Measurements from ENCODE around the gene MRPL58.

DNA sequence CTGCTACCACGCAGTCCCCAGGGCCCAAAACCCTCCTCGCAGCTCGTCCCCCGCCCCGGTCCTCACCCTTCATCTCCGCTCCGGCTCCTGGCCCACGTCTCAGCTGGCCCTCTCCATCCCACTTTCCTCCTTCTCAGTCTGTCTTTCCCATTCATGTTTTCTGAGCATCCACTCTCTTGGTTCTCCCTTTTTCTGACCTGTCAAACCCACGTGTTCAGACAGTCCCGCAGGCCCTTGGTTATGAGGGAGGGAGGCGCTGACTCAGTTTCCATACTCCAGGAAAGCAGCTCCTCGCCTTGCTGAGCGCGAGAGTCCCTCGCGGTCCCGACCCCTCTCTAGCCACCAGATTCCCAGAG is 39.5 kb upstream of the MRPL58 start:
- TF ChIP-seq, protein P1, sequence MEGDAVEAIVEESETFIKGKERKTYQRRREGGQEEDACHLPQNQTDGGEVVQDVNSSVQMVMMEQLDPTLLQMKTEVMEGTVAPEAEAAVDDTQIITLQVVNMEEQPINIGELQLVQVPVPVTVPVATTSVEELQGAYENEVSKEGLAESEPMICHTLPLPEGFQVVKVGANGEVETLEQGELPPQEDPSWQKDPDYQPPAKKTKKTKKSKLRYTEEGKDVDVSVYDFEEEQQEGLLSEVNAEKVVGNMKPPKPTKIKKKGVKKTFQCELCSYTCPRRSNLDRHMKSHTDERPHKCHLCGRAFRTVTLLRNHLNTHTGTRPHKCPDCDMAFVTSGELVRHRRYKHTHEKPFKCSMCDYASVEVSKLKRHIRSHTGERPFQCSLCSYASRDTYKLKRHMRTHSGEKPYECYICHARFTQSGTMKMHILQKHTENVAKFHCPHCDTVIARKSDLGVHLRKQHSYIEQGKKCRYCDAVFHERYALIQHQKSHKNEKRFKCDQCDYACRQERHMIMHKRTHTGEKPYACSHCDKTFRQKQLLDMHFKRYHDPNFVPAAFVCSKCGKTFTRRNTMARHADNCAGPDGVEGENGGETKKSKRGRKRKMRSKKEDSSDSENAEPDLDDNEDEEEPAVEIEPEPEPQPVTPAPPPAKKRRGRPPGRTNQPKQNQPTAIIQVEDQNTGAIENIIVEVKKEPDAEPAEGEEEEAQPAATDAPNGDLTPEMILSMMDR (IDR thresholded peaks at IDR 0.05 in 4 of 5, conservative IDR thresholded peaks at IDR 0.05 in 1 of 5) = no peak
- no peak for TF ChIP-seq POLR2A (IDR thresholded peaks at IDR 0.05)

All from gastrocnemius medialis (tissue), 4 donors.